ENCODE measurements around the gene FHL3.

DNA sequence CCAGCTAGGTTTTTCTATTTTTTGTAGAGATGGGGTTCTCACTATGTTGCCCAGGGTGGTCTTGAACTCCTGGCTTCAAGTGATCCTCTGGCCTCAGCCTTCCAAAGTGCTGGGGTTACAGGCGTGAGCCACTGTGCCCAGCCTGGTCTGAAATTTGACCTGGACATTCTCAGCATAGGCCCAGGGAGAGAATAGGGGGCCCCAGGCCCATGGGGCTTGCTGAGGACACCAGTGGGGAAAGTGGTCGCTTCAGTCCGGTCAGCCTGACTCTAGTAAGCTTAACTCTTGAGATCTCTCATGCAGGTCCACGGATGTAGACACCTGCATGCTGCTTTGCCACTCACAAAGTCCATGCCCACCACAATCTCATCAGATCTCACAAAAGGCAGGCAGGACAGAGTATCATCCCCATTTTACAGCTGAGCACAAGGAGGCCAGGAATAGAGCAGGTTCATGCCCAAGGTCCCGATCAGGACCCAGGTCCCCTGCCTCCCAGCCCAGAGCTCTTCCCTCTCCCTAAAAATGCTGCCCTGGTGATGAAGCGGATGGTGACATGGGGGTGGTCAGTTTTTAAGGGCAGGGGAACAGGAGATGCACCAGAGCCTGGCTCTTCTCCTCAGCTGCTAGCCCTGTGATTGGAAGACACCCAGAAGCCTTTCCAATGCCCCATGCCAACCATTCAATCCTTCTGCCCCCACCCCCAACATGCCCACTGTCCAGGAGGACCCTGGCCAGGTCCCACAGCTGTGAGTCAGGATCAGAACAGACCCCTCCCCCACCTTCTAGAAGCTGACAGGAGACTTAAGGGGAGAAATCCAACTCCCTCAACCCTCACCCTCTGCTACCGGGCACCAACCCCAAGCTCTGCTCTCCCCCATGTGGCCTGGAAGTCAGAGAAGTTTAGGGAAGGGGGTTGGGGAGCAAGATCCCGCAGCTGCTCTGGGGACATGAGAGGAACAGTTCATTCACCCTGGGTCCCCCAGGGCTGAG is 1.8 kb downstream of the FHL3 start:
- TF ChIP-seq, protein P1, sequence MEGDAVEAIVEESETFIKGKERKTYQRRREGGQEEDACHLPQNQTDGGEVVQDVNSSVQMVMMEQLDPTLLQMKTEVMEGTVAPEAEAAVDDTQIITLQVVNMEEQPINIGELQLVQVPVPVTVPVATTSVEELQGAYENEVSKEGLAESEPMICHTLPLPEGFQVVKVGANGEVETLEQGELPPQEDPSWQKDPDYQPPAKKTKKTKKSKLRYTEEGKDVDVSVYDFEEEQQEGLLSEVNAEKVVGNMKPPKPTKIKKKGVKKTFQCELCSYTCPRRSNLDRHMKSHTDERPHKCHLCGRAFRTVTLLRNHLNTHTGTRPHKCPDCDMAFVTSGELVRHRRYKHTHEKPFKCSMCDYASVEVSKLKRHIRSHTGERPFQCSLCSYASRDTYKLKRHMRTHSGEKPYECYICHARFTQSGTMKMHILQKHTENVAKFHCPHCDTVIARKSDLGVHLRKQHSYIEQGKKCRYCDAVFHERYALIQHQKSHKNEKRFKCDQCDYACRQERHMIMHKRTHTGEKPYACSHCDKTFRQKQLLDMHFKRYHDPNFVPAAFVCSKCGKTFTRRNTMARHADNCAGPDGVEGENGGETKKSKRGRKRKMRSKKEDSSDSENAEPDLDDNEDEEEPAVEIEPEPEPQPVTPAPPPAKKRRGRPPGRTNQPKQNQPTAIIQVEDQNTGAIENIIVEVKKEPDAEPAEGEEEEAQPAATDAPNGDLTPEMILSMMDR (IDR thresholded peaks at IDR 0.05) = no peak
- no peak for TF ChIP-seq EZH2 (IDR thresholded peaks at IDR 0.05; ENCODE audit: borderline replicate concordance, insufficient read depth, low read depth, low read length, poor library complexity, severe bottlenecking)
